ENCODE data around the gene RALGAPB. TPM values are rescaled to one million over a fixed set of nuclear protein-coding genes. Genes with fewer than 3 reads are reported as not detected.

The RALGAPB gene
- total and polyA plus RNA-seq, 11 donors: 7.6 to 31.4 (median 26.0) TPM

- intact Hi-C loops (cut with DNase I): no loop called here
- no peak for DNase-seq
- no peak for ATAC-seq
Observed at GRCh38 chr20:38528167-38528566, 55.5 kb downstream of the RALGAPB start.

GRCh38 chr20:38531021-38531420 is 58.4 kb downstream of the RALGAPB start:
- Histone ChIP-seq H3K4me1 (no peaks in the 10 kb centered on the region), H3K4me3 (no peak overlapping the region), H3K27ac (no peak overlapping the region), H3K36me3 (peaks cover 0 to 100% (median 97%) of the 10 kb centered on the region in 9 donors), H3K27me3 (no peaks in the 10 kb centered on the region), H3K9me3 (no peaks in the 10 kb centered on the region)
- 96 to 99% (median 97%) methylated on average over 1 of the region's 1 CpG for WGBS, 4 donors
- ATAC-seq (no peak), DNase-seq (no peak)
- TF ChIP-seq POLR2A (IDR thresholded peaks at IDR 0.05): no peak
- intact Hi-C loops (cut with DNase I): no loop called here

More at GRCh38 chr20:38528167-38528566, 55.5 kb downstream of the RALGAPB start:
- no peaks in the 10 kb centered on the region for H3K4me1 ChIP-seq
- H3K27me3 ChIP-seq: no peaks in the 10 kb centered on the region
- peaks cover 0 to 99% (median 93%) of the 10 kb centered on the region in 9 donors for H3K36me3 ChIP-seq
- TF ChIP-seq, protein P1, sequence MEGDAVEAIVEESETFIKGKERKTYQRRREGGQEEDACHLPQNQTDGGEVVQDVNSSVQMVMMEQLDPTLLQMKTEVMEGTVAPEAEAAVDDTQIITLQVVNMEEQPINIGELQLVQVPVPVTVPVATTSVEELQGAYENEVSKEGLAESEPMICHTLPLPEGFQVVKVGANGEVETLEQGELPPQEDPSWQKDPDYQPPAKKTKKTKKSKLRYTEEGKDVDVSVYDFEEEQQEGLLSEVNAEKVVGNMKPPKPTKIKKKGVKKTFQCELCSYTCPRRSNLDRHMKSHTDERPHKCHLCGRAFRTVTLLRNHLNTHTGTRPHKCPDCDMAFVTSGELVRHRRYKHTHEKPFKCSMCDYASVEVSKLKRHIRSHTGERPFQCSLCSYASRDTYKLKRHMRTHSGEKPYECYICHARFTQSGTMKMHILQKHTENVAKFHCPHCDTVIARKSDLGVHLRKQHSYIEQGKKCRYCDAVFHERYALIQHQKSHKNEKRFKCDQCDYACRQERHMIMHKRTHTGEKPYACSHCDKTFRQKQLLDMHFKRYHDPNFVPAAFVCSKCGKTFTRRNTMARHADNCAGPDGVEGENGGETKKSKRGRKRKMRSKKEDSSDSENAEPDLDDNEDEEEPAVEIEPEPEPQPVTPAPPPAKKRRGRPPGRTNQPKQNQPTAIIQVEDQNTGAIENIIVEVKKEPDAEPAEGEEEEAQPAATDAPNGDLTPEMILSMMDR (IDR thresholded peaks at IDR 0.05): no peak
- no peak for TF ChIP-seq POLR2A (IDR thresholded peaks at IDR 0.05)
- H3K4me3 ChIP-seq: no peak overlapping the region
- 98 to 99% (median 98%) methylated on average over 3 of the region's 3 CpGs for WGBS, 4 donors
- no peaks in the 10 kb centered on the region for H3K9me3 ChIP-seq
- no peak overlapping the region for H3K27ac ChIP-seq

DNA sequence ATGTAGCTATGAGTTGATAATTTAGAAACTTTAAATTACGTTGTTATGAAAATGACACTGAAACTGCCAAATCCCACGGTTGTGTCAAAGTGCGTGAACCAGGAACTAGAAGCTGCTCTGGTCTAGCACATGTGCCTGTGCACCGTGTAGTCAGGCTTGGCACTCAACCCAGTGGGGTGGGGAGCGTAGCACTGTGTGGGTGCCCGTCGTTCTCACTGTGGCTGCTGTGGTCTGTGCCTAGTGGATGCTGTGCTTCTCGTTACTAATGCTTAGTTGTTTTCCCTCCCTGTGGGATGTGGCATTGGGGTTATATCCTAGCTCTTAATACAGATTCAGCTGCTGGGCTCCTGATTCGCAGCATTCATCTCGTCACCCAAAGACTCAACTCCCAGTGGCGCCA is 62.1 kb downstream of the RALGAPB start:
- 90 to 96% (median 95%) methylated on average over 11 of the region's 11 CpGs for WGBS, 4 donors
- TF ChIP-seq POLR2A (IDR thresholded peaks at IDR 0.05): no peak
- TF ChIP-seq, protein P1 (IDR thresholded peaks at IDR 0.05): no peak

DNA sequence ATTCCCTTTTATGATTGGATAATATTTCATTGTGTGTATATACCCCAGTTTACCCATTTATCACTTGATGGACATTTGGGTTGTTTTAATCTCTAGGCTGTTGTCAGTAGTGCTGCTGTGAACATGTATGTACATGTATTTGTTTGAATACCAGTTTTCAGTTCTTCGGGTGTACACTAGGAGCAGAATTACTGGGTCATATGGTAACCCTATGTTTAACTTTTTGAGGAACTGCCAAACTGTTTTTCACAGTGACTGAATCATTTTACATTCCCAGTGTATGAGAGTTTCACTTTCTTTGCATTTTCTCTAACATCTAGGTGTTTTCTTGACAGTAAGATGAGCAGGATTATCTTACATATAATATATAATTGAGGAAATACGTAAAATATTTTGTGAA is 63.7 kb downstream of the RALGAPB start:
- Histone ChIP-seq H3K4me1 (no peaks in the 10 kb centered on the region), H3K27ac (no peak overlapping the region), H3K27me3 (no peaks in the 10 kb centered on the region), H3K36me3 (peaks cover 0 to 100% (median 99%) of the 10 kb centered on the region in 9 donors), H3K9me3 (no peaks in the 10 kb centered on the region), H3K4me3 (no peak overlapping the region)
- intact Hi-C loops (cut with DNase I): no loop called here
- ATAC-seq (no peak), DNase-seq (no peak)
- TF ChIP-seq, protein P1 (IDR thresholded peaks at IDR 0.05): no peak
- no peak for TF ChIP-seq POLR2A (IDR thresholded peaks at IDR 0.05)
- 98 to 100% (median 99%) methylated on average over 2 of the region's 2 CpGs for WGBS, 4 donors

More for the DNA sequence above, 62.1 kb downstream of the RALGAPB start:
- Histone ChIP-seq H3K27ac (no peak overlapping the region), H3K9me3 (no peaks in the 10 kb centered on the region), H3K4me3 (no peak overlapping the region), H3K27me3 (no peaks in the 10 kb centered on the region), H3K36me3 (peaks cover 0 to 100% (median 99%) of the 10 kb centered on the region in 9 donors), H3K4me1 (no peaks in the 10 kb centered on the region)
- DNase-seq (no peak), ATAC-seq (no peak)
- intact Hi-C loops (cut with DNase I): no loop called here

- ATAC-seq: no peak
- Histone ChIP-seq H3K27ac (no peak overlapping the region), H3K4me1 (no peaks in the 10 kb centered on the region), H3K36me3 (peaks cover 0 to 100% (median 99%) of the 10 kb centered on the region in 9 donors), H3K27me3 (no peaks in the 10 kb centered on the region), H3K9me3 (no peaks in the 10 kb centered on the region), H3K4me3 (no peak overlapping the region)
- DNase-seq: no peak
- intact Hi-C loops (cut with DNase I): no loop called here
- no peak for TF ChIP-seq POLR2A (IDR thresholded peaks at IDR 0.05)
- TF ChIP-seq, protein P1 (IDR thresholded peaks at IDR 0.05): no peak
- WGBS, 4 donors: 96 to 100% (median 99%) methylated on average over 1 of the region's 1 CpG
Observed at GRCh38 chr20:38537176-38537575, 64.5 kb downstream of the RALGAPB start.

Data from heart left ventricle (tissue), 16 donors.